Measurements from ENCODE around the gene MAP3K14.

MAP3K14 gene

DNA sequence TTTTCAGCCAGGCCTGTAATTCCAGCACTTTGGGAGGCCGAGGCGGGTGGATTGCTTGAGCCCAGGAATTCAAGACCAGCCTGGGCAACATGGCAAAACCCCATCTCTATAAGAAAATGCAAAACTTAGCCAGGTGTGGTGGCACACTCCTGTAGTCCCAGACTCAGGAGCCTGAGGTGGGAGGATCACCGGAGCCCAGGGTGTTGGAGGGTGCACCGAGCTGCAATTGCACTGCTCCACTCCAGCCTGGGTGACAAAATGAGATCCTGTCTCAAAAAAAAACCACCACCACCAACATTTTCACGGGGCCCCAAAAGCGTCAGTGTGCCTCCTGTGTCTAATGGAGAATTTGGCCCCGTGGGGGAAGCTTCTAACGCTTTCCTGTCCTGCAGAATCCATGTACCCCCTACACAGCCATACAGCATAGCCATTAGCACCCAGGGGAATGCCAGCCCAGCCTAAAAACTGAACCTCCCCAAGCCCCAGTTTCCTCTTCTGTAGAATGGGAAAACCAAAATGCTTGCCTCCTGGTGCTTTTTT, 22.2 kb upstream of the MAP3K14 start:
- DNase-seq (ENCODE audit: low read depth), result no peak

DNA sequence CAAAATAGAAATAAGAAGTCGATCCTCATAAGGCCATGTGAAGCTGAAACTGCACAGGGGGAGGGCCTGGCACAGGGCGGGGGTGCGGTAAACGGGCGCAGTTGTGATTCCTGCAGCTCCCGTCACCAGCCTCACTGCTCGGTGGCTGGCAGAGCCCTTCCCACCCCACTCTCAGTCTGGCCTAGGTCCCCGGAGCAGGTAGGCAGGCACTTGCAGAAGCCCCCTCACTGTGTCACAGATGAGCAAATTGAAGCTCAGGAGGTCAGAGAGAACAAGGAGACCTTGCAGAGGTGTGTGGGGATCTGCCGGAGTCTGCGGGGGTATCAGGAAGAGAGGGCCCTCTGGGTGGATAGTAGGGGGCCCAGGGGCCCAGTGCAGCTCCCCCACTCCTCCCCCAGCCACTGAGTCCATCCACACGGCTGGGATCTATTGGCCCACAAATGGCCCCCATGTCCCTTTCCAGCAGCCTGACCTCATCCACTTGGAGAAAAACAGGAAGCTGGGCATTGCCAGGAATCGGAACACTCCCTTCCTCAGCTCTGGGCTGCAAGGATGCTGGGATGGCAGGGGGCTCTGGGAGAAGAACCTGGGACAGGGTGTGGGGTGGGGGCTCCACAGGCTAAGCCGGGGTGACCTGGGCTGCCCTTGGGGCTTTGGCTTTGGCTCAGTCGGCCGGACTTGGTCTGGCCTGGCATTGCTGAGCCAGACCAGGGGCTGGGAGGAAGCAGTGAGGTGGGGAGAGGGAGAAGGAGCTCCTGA, 21.4 kb upstream of the MAP3K14 start:
- DNase-seq (ENCODE audit: low read depth), result no peak

DNA sequence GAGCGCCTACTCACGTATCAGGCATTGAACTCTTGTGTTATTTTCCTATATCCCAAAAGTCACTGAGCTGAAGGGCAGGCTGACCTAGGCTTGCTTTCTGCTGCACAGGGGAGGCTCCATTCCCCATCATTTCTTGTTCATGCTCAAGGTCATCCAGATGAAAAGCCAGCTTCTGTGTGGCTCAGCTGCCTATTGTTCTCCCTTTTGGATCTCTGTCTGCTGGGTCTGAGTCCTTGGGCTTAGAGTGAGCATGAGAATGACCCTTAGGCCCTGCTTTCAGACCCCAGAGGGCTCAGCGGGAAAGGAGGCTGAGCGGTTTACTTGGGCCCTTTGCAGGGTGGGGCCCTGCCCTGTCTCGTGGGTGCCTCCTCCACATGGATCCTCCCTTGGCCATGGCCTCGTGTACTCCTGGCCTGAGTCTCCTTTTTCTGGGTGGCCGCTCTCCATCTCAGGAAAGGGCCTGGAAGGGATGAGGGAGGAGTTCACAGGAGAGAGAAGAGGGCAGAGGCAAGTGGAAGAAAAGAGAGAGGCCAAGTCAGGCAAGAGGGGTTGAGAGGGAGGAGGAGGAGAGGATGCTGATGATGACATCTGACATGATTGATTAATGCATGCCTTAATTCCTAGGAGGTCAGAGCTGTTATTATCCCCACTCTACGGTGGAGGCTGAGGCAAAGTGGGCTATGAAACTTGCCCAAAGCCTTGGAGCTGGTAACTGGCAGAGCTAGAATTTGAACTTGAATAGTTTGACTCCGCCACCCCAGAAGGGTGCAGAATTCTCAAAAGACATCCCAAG, 19.8 kb upstream of the MAP3K14 start:
- no peak for DNase-seq (ENCODE audit: low read depth)

DNA sequence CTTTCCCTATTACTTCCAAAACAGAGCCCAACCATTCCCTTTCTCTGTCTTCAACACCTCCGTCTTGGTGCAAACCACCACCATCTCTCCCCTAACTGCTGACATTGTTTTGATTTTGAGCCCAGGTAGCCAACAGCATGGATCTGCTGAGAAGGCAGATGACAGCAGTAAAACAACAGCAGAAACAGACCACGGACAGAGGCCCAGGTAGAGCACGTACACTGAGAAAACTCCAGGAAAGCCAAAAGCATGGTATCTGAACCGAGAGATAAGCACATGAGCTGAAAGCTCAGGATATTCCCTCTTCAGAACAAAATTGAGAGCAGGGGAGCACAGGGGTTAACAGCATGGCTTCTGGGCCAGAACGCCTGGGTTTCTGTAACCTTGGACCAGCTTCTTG, 18.9 kb upstream of the MAP3K14 start:
- no peak for DNase-seq (ENCODE audit: low read depth)

DNA sequence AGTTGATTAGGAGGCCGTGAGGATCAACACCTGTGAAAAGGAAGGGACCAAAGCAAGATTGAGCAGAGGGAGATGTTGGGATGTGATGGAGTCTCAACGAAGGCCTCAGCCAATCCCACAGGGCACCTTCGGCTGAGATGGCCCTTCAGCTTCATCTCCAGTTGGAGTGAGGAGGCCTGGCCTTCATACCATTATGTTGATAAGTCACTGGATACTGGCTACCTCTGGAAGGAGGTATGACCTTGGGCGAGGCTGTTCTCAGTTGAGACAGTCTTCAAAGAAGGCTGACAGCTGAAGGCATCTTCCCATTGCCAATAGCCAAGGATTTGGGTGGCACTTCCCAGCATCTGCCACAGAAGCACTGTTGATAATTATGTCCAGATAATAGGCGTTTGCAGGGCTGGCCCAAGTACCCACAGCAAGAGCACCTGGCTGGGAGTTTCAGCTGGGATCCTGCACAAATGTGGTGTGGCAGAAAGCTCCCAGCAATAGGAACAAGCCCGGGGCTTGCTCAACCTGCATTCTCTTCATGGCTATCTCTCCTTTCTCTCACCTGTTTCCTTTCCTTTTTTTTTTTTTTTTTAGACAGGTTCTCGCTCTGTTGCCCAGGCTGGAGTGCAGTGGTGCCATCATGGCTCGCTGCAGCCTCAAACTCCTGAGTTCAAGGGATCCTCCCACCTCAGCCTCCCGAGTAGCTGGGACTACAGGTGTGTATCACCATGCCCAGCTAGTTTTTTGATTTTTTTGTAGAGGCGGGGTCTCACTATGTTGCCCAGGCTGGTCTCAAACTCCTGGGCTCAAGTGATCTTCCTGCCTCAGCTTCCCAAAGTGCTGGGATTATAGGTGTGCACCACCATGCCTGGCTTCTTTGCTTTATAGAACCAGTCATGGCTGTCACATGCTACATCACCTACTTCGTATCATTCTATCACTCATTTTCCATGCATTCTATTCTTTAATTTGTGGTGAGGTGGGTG, 18.2 kb upstream of the MAP3K14 start:
- no peak for DNase-seq (ENCODE audit: low read depth)

DNA sequence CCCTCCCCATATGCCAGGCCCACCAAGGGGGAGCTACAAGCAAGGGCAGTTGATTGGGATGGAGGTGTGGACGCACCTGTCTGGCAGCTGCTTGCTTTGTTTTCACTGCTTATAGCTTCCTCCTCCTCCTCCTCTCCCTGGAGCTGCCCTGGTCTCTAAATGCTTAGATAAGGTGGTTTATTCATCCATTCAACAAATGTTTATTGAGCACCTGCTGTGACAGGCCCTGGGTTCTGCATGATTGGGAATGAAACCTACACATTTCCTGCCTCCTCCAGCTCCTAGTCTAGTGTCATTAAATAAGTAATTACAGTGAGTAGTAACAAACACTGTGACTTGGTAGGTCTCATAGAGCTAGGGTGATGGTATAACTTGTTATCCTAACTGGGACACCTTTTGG, 17.4 kb upstream of the MAP3K14 start:
- no peak for DNase-seq (ENCODE audit: low read depth)

DNA sequence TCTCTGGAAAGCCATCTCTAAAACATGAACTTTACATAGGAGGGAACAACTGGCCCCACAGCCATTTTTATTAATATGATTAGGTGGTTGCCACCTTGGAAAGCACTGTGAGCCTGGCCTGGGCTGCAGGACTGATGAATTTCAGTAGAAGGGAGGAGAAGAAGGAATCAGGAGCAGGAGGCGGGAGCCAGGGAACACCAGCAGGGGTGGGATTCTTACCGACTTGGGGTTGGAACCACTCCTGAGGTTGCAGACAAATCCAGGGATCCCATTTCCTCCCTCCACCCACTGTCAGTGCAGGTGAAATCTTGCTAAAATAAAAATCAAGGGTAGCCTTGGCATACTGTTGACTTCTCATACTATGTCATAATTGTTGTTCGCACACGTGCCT, 16.9 kb upstream of the MAP3K14 start:
- DNase-seq (ENCODE audit: low read depth), result no peak

DNA sequence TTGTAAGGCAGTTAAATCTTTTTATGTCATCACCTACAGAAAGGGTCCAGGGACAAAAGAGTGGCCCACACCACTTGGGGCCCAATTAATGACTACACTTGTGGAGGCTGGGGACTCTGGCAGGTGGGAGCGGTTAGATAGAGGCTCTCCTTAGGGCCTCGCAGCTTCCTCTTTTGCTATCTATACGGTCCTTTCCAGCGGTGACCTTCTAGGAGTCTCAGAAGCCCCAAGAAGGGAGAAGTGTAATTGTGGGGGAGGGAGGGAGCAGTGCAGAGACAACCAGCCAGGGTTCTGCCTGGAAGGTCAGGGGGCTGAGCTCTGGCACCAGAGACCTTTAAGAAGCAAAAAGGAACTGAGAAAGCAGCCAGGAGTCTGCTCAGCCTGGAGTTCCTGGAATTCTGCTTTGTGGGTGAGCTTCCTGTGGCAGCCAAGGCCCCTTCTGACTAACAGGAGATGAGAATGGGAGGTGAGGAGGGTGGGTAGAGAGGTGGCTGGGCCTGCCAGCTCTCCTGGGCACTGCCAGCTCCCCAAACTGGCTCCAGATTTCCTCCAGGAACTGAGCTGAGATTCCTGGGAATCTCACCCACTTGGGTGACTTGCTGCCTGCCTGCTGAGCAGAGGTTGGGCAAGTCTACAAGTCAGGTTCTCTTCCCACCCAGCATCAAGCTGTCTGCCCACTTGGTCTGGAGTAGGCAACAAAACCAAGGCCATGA, 16.3 kb upstream of the MAP3K14 start:
- peak; percentile 39 for DNase-seq (ENCODE audit: low read depth)

DNA sequence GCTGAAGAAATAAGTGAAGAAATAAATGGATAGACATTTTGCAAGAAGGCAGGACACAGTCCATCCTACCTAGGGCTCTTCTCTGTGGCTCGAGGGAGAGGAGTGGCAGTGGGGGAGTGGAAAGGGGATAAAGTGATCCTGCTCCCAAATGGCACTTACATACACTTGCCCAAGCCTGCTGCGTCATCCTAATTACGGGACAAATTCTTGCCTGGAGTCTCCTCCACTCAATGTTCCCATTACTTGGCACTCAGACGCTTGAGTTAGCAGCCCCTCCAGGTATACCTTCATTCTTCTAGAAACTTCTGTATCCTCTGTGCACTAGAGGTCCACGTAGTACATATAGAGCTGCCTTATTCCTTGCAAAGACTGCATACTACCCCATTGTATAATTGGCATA, 15.7 kb upstream of the MAP3K14 start:
- DNase-seq (ENCODE audit: low read depth), result no peak

DNA sequence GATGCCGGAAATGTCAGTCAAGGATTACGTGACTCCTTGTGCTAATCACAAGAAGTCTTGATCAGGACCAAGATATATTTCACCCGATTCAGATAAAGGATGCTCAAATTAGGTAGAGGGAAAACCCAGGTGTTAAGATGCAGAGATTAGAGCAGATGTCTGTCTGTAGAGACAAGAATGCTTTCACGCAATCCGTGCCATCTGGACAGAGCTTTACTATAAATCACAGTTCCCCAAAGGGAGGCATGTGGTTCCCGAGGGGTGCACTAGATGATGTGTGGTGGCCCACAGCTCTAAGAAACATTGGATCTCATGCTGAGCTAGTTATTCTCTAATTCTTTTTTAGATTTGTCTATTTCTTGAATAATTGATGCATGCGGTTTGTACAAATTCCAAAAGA, 9.8 kb upstream of the MAP3K14 start:
- no peak for DNase-seq (ENCODE audit: low read depth)

DNA sequence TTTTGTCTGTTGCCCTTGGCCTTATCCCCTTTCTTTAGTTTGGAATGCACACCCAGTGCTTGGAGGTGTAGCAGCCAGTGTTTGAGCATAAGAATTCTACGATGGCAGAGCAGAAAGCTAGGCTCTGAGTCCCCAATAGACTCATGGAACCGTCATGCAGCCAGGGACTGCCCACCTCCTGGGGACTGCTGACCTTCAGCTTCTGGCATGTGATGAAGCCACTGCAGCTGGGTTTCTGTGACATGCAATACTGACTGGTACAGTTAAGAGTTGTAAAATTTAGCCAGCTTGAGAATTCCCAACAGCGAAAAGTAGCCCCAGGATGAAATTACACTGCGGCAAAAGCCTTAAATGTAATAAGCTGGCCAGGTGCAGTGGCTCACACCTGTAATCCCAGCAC, 9.0 kb upstream of the MAP3K14 start:
- no peak for DNase-seq (ENCODE audit: low read depth)

DNA sequence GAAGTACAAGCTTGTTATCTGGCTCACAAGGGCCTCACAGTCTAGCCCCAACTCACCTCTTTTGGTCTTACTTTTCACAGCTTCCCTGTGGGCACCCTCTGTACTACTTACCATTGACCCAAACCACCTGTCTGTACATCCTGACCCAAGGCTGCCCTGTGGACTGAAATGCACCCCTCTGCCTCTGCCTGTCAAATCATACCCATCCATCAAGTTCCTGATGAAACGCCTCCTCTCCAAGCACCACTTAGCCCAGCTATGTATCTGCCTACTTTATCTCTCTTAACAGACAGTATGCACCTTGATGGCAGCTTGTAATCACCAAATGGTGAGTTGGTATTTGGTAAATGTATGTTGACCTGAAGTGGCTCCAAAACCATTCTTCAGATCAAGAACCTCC, 7.5 kb upstream of the MAP3K14 start:
- DNase-seq (ENCODE audit: low read depth), result no peak

DNA sequence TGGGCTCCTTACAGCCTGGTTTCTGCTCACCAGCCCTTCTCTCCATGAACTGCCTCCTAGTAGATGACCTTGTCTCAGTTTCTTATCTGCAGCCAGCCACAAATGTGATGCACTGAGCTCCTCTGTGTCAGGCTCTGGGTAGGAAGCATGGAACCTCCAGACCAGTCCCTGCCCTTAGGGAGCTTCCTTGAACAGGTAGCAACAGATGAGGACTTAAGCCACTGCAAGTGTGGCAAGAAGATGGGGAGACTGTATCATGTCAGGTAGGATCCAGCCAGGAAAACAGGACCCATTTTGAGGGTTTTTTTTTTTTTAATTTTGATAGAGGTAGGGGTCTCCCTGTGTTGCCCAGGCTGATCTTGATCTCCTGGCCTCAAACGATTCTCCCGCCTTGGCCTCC, 5.3 kb upstream of the MAP3K14 start:
- DNase-seq (ENCODE audit: low read depth), result no peak

DNA sequence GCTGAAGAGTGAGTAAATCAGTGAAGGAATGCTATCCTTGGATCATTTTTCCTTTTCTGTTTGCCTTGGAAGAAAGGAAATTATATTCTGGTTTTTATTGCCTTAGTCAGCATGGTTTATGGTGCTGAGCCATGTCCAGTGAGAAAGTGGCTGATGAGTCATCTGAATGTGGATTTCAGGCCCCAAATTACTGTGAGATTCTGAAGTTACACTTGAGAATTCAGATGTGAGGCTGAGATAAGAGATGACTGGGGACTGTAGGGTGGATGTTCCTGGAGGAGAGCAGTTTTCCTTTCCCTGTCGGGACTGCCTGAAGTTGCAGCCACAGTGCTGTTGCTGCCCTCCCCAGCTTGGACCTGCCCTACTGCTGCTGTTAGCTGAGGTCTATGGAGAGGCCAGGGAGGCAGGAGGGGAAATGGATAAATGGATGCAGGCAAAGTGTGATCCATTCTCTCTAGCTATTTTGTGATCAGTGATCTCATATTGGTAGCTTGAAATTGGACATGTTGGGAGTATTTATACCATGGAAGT, 4.2 kb upstream of the MAP3K14 start:
- DNase-seq (ENCODE audit: low read depth), result peak; percentile 92

DNA sequence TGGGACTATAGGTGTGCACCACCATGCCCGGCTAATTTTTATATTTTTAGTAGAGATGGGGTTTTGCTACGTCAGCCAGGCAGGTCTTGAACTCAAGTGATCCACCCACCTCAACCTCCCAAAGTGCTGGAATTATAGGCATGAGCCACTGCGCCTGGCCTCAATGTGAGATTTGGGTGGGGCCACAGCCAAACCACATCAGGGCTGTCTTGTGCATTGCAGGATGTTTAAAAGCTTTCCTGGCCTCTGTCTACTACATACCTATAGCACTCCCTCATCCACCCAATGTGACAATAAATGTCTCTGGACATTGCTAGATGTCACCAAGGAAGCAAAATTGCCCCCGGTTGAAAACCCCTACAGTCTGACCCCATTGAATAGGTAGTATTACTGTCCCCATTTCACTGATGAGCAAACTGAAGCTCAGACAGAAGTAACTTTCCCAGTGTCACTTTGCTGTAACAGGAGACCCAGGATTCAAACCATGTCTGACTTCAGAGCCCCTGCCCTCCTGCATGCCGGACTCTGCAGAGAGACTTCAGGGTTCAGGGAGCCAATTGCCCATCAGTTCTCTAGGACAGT, 3.6 kb upstream of the MAP3K14 start:
- no peak for DNase-seq (ENCODE audit: low read depth)

DNA sequence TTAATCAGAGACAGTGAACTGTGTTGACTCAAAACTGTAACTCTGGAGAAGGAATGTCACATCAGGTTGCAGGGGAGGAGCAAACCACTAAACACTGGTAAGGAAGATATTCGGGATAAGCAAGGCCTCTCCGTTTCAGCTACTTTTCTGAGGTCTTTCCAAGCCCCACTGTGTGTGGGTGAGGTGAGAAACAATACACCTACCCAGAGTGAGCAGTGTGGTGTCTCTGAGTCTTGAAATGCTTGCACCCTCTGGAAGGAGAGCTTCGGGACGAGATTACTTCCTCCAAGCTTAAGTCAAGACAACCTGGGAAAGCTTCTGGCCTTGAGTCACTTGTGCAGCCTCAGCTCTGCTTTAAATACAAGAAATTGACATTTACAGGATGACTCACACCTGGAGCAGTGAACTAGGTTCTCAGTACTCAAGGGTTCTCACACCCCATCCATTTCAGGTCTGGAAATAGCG, 2.5 kb upstream of the MAP3K14 start:
- DNase-seq (ENCODE audit: low read depth), result peak; percentile 72

DNA sequence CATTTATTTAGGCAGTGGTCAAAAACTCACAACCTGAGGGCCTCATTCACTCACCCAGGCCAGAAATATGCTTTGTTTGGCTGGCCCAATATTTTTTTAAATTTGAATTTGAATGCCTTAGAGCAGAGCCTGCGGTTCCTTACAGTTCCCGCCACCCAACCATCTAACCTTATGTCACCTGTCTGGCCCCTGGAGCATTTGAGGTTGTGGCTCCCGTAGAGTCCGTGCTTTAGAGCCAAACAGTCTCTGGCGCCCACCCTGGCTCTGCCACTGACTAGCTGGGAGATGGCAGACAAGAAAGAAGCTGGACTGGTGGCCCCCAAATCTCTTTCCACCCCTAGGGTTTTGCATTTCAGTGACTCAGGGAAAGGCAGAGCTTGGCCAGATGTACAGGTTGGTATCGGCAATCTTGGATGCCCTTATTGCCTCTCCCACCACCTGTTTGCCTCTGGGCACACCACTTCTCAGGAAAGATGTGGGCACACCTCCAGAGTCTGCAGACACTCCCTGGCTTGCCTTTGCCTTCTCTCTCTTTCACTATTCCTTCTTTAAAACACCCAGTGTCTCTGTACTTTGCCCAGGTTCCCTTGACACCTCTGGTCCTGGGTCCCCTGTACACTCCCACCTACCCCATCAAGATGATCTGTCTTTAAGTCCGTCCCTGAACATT, 1.9 kb upstream of the MAP3K14 start:
- no peak for DNase-seq (ENCODE audit: low read depth)

DNA sequence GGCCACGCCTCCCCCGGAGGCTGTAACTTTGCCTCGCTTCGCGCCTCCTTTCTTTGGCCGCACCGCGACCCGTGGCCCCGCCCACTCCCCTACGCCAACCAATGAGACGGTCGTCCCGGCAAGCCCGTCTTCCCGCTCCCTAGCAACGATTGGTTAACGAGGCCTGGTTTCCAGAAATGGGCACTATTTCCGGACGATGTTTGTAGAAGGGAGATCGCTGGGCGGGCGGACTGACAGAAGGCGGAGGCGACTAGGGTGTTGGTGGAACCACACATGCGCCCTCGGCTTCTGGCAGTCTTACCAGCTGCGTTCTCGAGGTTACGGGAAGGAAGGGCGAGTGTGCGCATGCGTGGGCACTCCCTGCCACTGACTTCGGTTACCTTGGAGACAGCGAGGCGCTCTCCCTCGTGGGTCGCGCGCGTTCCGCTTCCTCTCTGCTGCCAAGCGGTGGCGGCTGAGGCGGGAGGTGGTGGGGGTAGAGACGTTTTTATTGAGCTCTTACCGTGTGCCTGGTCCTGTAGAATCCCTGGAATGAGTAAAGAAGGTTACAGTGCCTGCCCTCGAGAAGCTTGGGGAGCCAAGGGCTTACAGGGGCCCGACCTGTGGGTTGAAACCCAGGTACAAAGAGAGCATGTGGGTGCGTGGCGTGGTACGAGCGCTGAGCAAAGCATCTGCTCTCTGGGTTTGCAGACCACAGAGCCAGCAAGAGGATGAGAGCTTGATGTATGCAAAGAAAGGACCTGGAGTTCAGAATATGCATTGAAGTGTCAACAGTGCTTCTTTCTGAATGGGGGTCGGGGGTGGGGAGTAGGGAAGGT, 500 bp upstream of the MAP3K14 start:
- DNase-seq (ENCODE audit: low read depth), result peak; percentile 100
